ENCODE data around the gene CERS4.

DNA sequence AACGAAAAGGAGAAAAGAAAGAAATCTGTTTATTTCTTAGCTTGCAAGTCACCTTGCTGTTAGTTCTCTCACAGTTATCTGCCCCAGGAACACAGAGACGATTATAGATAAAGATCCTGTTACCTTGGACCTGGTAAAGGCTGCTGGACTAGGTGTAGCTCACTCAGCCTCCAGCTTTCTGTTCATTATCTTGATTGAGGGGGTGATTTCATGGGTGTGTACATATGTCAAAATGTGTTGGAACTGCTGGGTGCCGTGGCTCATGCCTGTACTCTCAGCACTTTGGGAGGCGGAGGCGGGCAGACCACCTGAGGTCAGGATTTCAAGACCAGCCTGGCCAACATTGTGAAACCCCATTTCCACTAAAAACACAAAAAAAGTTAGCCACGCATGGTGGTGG, 27.9 kb downstream of the CERS4 start:
- no peak for TF ChIP-seq POLR2A (IDR thresholded peaks at IDR 0.05)
- TF ChIP-seq, protein P1, sequence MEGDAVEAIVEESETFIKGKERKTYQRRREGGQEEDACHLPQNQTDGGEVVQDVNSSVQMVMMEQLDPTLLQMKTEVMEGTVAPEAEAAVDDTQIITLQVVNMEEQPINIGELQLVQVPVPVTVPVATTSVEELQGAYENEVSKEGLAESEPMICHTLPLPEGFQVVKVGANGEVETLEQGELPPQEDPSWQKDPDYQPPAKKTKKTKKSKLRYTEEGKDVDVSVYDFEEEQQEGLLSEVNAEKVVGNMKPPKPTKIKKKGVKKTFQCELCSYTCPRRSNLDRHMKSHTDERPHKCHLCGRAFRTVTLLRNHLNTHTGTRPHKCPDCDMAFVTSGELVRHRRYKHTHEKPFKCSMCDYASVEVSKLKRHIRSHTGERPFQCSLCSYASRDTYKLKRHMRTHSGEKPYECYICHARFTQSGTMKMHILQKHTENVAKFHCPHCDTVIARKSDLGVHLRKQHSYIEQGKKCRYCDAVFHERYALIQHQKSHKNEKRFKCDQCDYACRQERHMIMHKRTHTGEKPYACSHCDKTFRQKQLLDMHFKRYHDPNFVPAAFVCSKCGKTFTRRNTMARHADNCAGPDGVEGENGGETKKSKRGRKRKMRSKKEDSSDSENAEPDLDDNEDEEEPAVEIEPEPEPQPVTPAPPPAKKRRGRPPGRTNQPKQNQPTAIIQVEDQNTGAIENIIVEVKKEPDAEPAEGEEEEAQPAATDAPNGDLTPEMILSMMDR (IDR thresholded peaks at IDR 0.05 in 8 of 11, conservative IDR thresholded peaks at IDR 0.05 in 3 of 11) = no peak
- TF ChIP-seq POLR2AphosphoS5 (IDR thresholded peaks at IDR 0.05) = no peak

Measured in spleen (tissue), 7 donors.